Activated gamma-delta T cell treated with anti-CD3 and anti-CD28 coated beads, Interleukin-2, amount 50 U/mL, for 16 hours (primary cell): ENCODE data around the gene ACACB.
A peak's percentile ranks its signal among the peaks of the same experiment; 100 is the strongest.

Experiments used
- DNase-seq: peaks from one replicate; pipeline ENCODE4 v3.0.0-alpha.2; 2020; ENCODE audit warnings: low read depth

Gene ACACB

GRCh38 chr12:109115758-109116610 lies at the start of gene ACACB:
TSS of gene ACACB (plus strand) at chr12:109116587. CDS start at chr12:109139406, 22,819 bp downstream.
- no peak for DNase-seq

GRCh38 chr12:109069307-109070271 lies 46.8 kb upstream of the ACACB start:
- no peak for DNase-seq

- no peak for DNase-seq
Observed at GRCh38 chr12:109074866-109075265, 41.5 kb upstream of the ACACB start.

- no peak for DNase-seq
Observed at GRCh38 chr12:109082751-109083150, 33.6 kb upstream of the ACACB start.

GRCh38 chr12:109084425-109084824 lies 32.0 kb upstream of the ACACB start:
- DNase-seq = no peak

GRCh38 chr12:109085590-109085989 lies 30.8 kb upstream of the ACACB start:
- DNase-seq = no peak

GRCh38 chr12:109087250-109087649 lies 29.1 kb upstream of the ACACB start:
- no peak for DNase-seq

GRCh38 chr12:109088818-109089217 lies 27.6 kb upstream of the ACACB start:
- DNase-seq = no peak

- no peak for DNase-seq
Observed at GRCh38 chr12:109089683-109090082, 26.7 kb upstream of the ACACB start.

- no peak for DNase-seq
Observed at GRCh38 chr12:109092497-109093021, 23.8 kb upstream of the ACACB start.

GRCh38 chr12:109093022-109093918 lies 23.1 kb upstream of the ACACB start, which contains the start of gene ALKBH2:
TSS of gene ALKBH2 (minus strand) at chr12:109093472. CDS start at chr12:109092786, 686 bp downstream.
- DNase-seq = peak; percentile 90

- DNase-seq = no peak
Observed at GRCh38 chr12:109097140-109097434, 19.3 kb upstream of the ACACB start.

- DNase-seq = peak; percentile 97
Observed at GRCh38 chr12:109097435-109098182, 18.8 kb upstream of the ACACB start, which contains the start of gene UNG. TSS of gene UNG (plus strand) at chr12:109097597. CDS start at chr12:109097680, 83 bp downstream.

- no peak for DNase-seq
Observed at GRCh38 chr12:109098183-109098604, 18.2 kb upstream of the ACACB start.

GRCh38 chr12:109098651-109099050 lies 17.7 kb upstream of the ACACB start:
- DNase-seq = no peak

GRCh38 chr12:109099431-109100020 lies 16.9 kb upstream of the ACACB start:
- no peak for DNase-seq

- no peak for DNase-seq
Observed at GRCh38 chr12:109100741-109101140, 15.6 kb upstream of the ACACB start.

GRCh38 chr12:109102491-109102890 lies 13.9 kb upstream of the ACACB start:
- DNase-seq = no peak

- DNase-seq = no peak
Observed at GRCh38 chr12:109105176-109105575, 11.2 kb upstream of the ACACB start.

GRCh38 chr12:109109746-109110350 lies 6.5 kb upstream of the ACACB start:
- no peak for DNase-seq
